T follicular helper cell (primary cell): ENCODE data around the gene TRAT1.

Experiments used
- DNase-seq: peaks from one replicate; pipeline ENCODE4 v3.0.0-alpha.2; 2020; ENCODE audit warnings: low read depth

TRAT1 gene

DNA sequence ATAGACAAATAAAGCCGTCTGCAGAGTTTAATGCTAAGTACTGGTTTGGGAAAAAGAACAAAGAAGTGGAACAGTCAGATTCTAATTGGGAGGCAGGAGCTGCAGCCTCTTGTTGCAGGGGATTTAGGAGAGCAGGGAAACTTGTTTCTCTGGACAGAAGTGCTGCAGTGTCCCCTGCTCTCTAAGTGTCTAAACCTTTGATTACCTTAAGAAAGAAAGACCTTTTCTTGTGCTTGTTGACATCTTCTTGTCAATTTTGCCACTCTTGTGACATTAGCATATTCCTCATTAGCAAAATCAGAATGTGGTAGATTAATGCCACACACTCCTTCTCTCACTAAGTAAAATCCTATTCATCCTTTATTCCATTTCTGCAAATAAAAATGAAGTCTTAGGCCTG, 38.8 kb downstream of the TRAT1 start:
- DNase-seq: no peak

DNA sequence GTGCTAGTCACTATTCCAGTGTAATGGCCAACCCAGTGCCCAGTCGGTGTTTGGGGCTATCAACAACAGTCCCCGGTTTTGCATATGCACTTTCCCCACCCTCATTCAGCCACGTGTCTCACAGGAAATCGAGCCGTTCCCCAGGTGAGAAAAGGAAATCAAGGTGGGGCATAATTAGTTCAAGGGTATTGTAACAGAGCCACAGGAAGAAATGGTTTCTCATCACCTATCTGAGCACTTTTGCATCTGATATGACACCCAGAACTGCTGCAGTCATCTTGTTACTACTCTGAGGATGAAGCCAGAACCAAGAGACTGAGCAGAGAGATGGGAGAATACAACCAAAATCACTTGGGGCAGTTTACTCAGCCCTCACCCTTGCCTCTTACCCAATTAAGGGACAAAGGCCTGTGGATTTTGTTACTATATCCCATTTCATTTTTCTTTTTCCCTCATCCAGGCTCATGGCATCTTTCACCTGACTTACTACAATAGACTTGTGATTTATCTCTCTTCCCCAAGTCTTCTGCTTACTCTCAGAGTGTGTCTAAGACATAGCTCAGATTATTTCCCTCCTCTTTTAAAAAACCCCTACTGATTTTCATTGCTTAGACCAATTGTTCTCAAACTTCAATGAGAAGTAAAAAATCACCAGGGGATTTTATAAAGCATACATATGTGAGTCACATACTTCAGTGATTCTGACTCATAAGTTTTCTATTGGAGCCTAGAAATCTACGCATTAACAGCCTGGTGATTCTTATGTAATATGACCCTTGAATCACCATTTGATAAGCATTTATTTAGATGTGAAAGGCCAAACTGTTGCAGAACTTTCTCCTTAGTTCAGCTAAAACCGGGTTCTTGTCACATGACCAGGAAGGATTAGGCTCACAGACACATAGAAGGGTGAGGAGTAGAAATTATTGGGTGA, 40.5 kb downstream of the TRAT1 start:
- no peak for DNase-seq

DNA sequence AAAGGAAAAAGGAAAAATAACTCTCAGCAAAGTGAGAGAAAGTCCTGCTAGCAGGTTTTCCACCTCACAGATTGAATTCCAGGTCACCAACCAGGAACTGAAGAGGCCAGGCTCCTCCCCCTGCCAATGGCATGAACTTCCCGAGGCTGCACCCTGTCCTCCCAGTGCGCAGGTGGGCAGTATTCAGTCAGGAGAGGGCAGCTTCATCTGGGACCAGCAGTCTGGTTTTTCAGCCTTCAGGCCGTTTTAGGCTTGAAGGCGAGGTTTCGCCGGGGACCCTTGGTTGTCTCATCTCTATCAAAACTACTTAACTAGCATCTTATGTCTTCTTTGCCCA, 41.2 kb downstream of the TRAT1 start:
- DNase-seq: no peak

DNA sequence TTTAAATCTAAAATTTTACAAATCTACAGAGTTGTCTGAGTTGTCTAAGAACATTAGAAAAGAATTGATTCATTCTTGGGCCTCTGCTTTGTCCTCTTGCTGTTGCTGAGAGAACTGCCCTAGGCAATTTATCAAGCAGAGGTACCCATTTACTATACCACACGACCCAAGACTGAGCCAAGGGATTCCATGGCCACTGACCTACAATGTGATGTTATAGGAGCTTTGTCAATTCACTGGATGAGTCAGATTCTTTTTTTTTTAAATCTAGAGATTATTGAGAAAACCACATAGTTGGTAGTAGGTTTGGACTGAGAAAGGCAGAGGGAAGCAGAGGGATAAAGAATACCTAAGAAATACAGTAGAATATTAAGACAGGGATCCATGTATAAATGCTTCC, 55.3 kb downstream of the TRAT1 start:
- DNase-seq: no peak

DNA sequence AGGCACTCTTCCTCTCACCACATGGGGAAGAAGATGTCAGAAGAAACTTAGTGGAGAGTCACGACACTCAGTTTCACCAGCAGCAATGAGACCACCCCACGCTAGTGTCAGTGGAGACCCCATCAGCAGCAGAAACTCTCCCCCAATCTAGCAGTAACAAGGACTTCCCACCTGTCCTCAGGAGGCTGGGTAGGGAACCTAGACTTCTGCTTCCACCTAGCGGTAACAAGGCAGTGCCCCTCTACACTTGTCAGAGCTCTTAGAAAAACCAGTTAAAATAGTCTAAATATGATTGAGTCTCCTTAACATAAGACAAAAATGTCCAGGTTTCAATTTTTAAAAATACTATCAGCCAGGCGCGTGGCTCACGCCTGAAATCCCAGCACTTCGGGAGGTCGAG, 57.3 kb downstream of the TRAT1 start:
- DNase-seq: no peak

DNA sequence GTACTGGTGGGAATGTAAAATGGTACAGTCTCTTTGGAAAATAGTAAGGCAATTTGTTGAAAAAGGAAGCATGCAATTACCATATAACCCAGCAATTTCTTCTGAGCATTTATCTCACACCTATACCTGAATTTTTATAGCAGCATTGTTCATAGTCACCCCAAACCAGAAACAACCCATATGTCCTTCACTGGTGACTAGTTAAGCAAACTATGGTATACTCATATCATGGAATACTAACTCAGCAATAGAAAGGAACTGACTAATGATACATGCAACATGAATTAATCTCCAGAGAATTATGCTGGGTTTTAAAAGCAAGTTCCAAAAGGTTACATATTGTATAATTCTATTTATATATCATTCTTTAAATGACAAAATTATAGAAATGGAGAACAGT, 60.2 kb downstream of the TRAT1 start:
- DNase-seq: no peak

DNA sequence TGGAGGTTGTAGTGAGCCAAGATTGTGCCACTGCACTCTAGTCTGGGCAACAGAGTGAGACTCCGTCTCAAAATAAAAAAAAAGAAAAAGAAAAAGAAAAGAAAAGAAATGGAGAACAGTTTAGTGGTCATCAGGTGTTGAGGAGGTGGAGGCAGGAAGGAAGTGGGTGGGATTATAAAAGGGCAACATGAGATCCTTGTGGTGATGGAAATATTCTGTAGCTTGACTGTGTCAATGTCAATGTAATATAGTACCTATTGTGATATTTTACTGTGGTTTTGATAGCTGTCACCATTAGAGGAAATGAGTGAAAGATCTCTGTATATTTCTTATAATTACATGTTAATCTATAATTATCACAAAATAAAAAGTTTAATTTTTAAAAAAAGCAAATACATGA, 60.8 kb downstream of the TRAT1 start:
- no peak for DNase-seq

DNA sequence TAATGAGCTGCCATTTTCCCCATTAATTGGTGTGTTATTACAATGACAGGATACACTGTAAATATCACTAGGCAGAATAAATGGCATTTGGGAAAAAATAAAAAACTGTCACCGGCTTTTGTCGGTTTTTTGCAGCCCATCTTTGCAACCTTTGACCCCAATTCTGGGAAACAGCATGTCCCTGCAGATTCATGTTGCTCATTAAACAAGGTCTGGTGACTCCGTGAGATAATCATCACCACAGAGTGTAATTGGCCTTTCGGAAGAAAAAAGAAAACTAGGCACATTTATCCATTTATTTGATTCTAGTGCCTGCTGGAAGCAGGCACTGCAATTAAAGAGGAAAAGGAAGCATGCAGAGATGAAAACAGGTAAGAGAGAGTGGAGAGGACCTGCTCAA, 64.5 kb downstream of the TRAT1 start:
- DNase-seq: no peak

DNA sequence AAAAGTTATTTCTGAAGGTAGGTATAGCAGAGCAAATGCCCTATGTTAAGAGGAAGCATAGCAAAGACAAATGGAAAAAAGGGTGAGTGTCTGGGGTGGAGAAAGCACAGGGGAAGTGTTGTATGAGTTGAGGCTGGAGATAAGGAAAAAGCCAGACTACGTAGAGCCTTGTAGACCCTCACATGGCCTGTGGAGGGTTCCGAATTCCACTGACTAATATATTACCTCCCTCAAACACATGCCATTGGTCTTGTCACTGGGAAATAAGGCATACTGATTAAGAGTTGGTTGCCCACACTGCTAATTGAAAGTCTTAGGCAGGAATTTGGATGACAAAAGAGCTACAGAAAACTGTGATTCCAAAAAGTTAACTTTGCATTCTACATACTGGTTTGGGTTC, 65.2 kb downstream of the TRAT1 start:
- no peak for DNase-seq

- DNase-seq: no peak
Measured at GRCh38 chr3:108891833-108892232, 69.2 kb downstream of the TRAT1 start.

GRCh38 chr3:108894981-108895380, 72.4 kb downstream of the TRAT1 start:
- DNase-seq: no peak

- DNase-seq: no peak
Measured at GRCh38 chr3:108897883-108898282, 75.3 kb downstream of the TRAT1 start.

DNA sequence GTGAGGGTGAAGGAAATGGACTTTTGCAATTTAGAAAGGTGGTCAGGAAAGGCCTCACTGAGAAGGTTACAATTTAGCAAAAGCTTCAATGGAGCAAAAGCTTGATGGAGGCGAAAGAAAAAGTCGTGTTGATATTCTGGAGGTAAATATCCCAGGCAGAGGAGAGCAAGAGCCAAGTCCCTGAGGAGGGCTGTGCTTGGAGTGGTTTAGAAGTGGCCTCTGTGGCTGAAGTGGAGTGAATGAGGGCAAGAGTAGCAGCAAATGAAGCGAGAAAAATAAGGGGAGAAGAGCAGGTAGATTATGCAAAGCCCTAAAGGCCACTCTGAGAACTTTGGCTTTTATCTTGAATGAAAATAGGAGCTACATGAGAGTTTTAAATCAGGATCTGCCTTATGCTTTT, 76.9 kb downstream of the TRAT1 start:
- DNase-seq: no peak
